ENCODE data around the gene CLK4. TPM values are rescaled to one million over a fixed set of nuclear protein-coding genes. Genes with fewer than 3 reads are reported as not detected.

The CLK4 gene
- 7.2 and 8.2 TPM in 2 replicates for total RNA-seq

GRCh38 chr5:178626484-178627258 lies at the start of gene CLK4:
Gene CLK4, minus strand, starts transcription at chr5:178627050. Its CDS starts 3,634 bp downstream, at chr5:178623416.

GRCh38 chr5:178590141-178590923 lies 36.5 kb downstream of the CLK4 start, which contains the start of gene COL23A1:
Gene COL23A1, minus strand, starts transcription at chr5:178590393.

Other genes with a start within 250 kb of the CLK4 start
- 0.60 TPM in 1 of 2 replicates, not detected in the other for gene COL23A1, start 36.7 kb downstream of the CLK4 start, total RNA-seq
- gene ZNF354A, start 103.6 kb upstream of the CLK4 start, total RNA-seq, result 8.1 and 20.4 TPM in 2 replicates
- gene ZNF354B, start 232.9 kb upstream of the CLK4 start, total RNA-seq, result 5.3 and 7.1 TPM in 2 replicates

All from pericardium fibroblast (primary cell).